ENCODE measurements around the gene FERD3L. TPM values are rescaled to one million over a fixed set of nuclear protein-coding genes. Genes with fewer than 3 reads are reported as not detected.
"Not testable (repeated sequence)": the region's sequence is repeated elsewhere in the genome, so short reads cannot be mapped to it uniquely, and the experiment has no call there.

Gene FERD3L, protein sequence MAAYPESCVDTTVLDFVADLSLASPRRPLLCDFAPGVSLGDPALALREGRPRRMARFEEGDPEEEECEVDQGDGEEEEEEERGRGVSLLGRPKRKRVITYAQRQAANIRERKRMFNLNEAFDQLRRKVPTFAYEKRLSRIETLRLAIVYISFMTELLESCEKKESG
- total RNA-seq (2014; rRNA removed; shearing (Covaris generic)) (not detected in 2 replicates), total RNA-seq (2022) (not detected in 2 replicates), Bru-seq, nascent RNA (not detected), BruChase-seq, experiment 1, labeled RNA remaining after a 6-hour chase (not detected), BruChase-seq, experiment 2, labeled RNA remaining after a 2-hour chase (not detected)
- long read RNA-seq, result 0 reads

GRCh38 chr7:19144661-19145433 is at the start of gene FERD3L:
Gene FERD3L, minus strand, starts transcription at chr7:19145421. Its CDS starts 59 bp downstream, at chr7:19145362.
- POLR2A ChIA-PET, result no interaction called here

GRCh38 chr7:19194417-19194816 is 49.2 kb upstream of the FERD3L start:
- H3K79me2 ChIP-seq (ENCODE audit: insufficient read depth, low read depth, low read length); BruUV-seq (replicated peaks); CTCF ChIA-PET (ENCODE audit: unreplicated experiment); H3K9me2 ChIP-seq (ENCODE audit: insufficient read depth, low read length); H3K36me3 ChIP-seq (ENCODE audit: insufficient read depth, low read length); DNase-seq (ENCODE audit: low spot score); H3K9me3 ChIP-seq (ENCODE audit: low read length); H4K20me1 ChIP-seq (ENCODE audit: insufficient read depth, low read length); intact Hi-C loops (cut with micrococcal nuclease; ENCODE audit: unreplicated experiment); POLR2A ChIA-PET; H3K4me2 ChIP-seq (ENCODE audit: low read length); H2AFZ ChIP-seq (ENCODE audit: low read length); H3K4me1 ChIP-seq (ENCODE audit: insufficient read depth, low read length, poor library complexity, severe bottlenecking); H3K27ac ChIP-seq (ENCODE audit: low read depth, low read length, poor library complexity, severe bottlenecking); H3K4me3 ChIP-seq (ENCODE audit: low read depth, low read length, poor library complexity, severe bottlenecking): not testable (repeated sequence)

More at GRCh38 chr7:19144661-19145433, at the start of gene FERD3L:
- Histone ChIP-seq H3K36me3 (ENCODE audit: insufficient read depth, low read length) (no peaks in the 10 kb centered on the region), H3K4me1 (ENCODE audit: insufficient read depth, low read length, poor library complexity, severe bottlenecking) (no peaks in the 10 kb centered on the region), H3K9me3 (ENCODE audit: low read length) (no peaks in the 10 kb centered on the region), H4K20me1 (ENCODE audit: insufficient read depth, low read length) (no peaks in the 10 kb centered on the region), H3K79me2 (ENCODE audit: insufficient read depth, low read depth, low read length) (no peaks in the 10 kb centered on the region), H3K27ac (ENCODE audit: low read depth, low read length, poor library complexity, severe bottlenecking) (no peak within 1 kb of the TSS), H3K4me2 (ENCODE audit: low read length) (no peak within 1 kb of the TSS), H2AFZ (ENCODE audit: low read length) (no peak within 1 kb of the TSS), H3K4me3 (ENCODE audit: low read depth, low read length, poor library complexity, severe bottlenecking) (no peak within 1 kb of the TSS), H3K9me2 (ENCODE audit: insufficient read depth, low read length) (no peaks in the 10 kb centered on the region)
- BruUV-seq (replicated peaks), result no TSS peak
- intact Hi-C loops (cut with micrococcal nuclease; ENCODE audit: unreplicated experiment), result no loop called here
- CTCF ChIA-PET (ENCODE audit: unreplicated experiment), result no interaction called here
- DNase-seq (ENCODE audit: low spot score), result no peak
- TF ChIP-seq CTCF (conservative IDR thresholded peaks at IDR 0.05; ENCODE audit: low read length), result no peak
- no peak for TF ChIP-seq EZH2phosphoT487 (IDR thresholded peaks at IDR 0.05; ENCODE audit: borderline replicate concordance, low read depth, low read length)

DNA sequence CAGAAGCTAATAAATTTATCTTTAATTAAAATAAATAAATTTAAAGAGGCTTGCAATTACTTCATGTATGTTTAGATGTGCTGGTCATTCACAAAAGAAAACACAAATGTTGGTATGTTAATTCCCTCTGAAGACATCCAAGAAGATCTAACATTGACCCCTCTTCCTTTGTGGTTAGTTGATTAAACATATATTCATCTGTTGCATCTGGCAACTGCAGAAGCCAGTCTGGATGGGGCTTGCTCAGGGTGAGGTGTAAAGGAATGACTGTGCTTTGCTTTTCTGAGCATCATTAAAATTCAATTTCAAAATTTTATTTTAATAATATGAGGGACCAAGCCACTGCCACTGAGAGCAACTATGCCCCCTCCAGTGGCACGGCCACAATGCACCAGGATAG is 36.4 kb upstream of the FERD3L start:
- Histone ChIP-seq H2AFZ (ENCODE audit: low read length) (no peak overlapping the region), H3K4me2 (ENCODE audit: low read length) (no peak overlapping the region), H3K4me3 (ENCODE audit: low read depth, low read length, poor library complexity, severe bottlenecking) (no peak overlapping the region), H3K27ac (ENCODE audit: low read depth, low read length, poor library complexity, severe bottlenecking) (no peak overlapping the region), H3K4me1 (ENCODE audit: insufficient read depth, low read length, poor library complexity, severe bottlenecking) (no peaks in the 10 kb centered on the region), H3K79me2 (ENCODE audit: insufficient read depth, low read depth, low read length) (no peaks in the 10 kb centered on the region), H3K36me3 (ENCODE audit: insufficient read depth, low read length) (no peaks in the 10 kb centered on the region), H3K9me2 (ENCODE audit: insufficient read depth, low read length) (no peaks in the 10 kb centered on the region), H4K20me1 (ENCODE audit: insufficient read depth, low read length) (no peaks in the 10 kb centered on the region), H3K9me3 (ENCODE audit: low read length) (no peaks in the 10 kb centered on the region)
- no peak for DNase-seq (ENCODE audit: low spot score)
- no TSS peak for BruUV-seq (replicated peaks)
- POLR2A ChIA-PET, result interaction anchor here (0.7 to 1.0 kb wide), 2 partner anchors 14 to 53 kb away, joined by 3 read pairs; no protein-coding TSS in a partner anchor
- intact Hi-C loops (cut with micrococcal nuclease; ENCODE audit: unreplicated experiment), result no loop called here
- CTCF ChIA-PET (ENCODE audit: unreplicated experiment), result no interaction called here
- TF ChIP-seq CTCF (conservative IDR thresholded peaks at IDR 0.05; ENCODE audit: low read length), result no peak
- no peak for TF ChIP-seq EZH2phosphoT487 (IDR thresholded peaks at IDR 0.05; ENCODE audit: borderline replicate concordance, low read depth, low read length)
